WTC11 (cell line): ENCODE results near the gene MLPH. TPM values are rescaled to one million over a fixed set of nuclear protein-coding genes. Genes with fewer than 3 reads are reported as not detected.

Source experiments
- ATAC-seq: fragments of 200-7000 bp; cut with Tn5 transposase; 2 replicates; pipeline ENCODE4 v1.10.0; 2021; ENCODE audit warnings: mild to moderate bottlenecking, moderate library complexity
- CTCF ChIA-PET: fragments of 300-600 bp; sonication (Branson Sonifier 250); formaldehyde crosslinking; loops from one replicate; lab custom pipeline; 2021; ENCODE audit warnings: antibody characterized with exemption; lab: Charles Lee
- POLR2A ChIA-PET: fragments of 350-600 bp; sonication (Branson Sonifier 250); formaldehyde crosslinking; loops from one replicate; lab custom pipeline; 2021; ENCODE audit warnings: antibody characterized with exemption; lab: Charles Lee
- DNase-seq: peaks from one replicate; pipeline ENCODE4 v3.0.0; 2021; ENCODE audit warnings: low spot score
- H3K27ac Mint-ChIP-seq: 2 replicates; pipeline ENCODE4 v1.8.0; 2021; ENCODE audit warnings: mixed read lengths
- H3K27me3 Mint-ChIP-seq: 2 replicates; pipeline ENCODE4 v1.8.0; 2021; ENCODE audit warnings: low read depth, mild to moderate bottlenecking, moderate library complexity, mixed read lengths
- H3K36me3 Mint-ChIP-seq: 2 replicates; pipeline ENCODE4 v1.8.0; 2021; ENCODE audit warnings: mixed read lengths
- H3K4me1 Mint-ChIP-seq: 2 replicates; pipeline ENCODE4 v1.8.0; 2022; ENCODE audit warnings: mixed read lengths
- H3K4me3 Mint-ChIP-seq: 2 replicates; pipeline ENCODE4 v1.8.0; 2021; ENCODE audit warnings: mild to moderate bottlenecking, moderate library complexity, mixed read lengths
- H3K9me3 Mint-ChIP-seq: 2 replicates; pipeline ENCODE4 v1.8.0; 2021; ENCODE audit warnings: mixed read lengths
- CREB1 ChIP-seq: sonication (generic); formaldehyde crosslinking; IDR thresholded peaks from 2 replicates; pipeline ENCODE4 v1.8.0; 2023; ENCODE audit warnings: mild to moderate bottlenecking, missing genetic modification reagents
- FOXJ3 ChIP-seq: sonication (generic); formaldehyde crosslinking; IDR thresholded peaks from 2 replicates; pipeline ENCODE4 v1.9.0; 2021; ENCODE audit warnings: missing genetic modification reagents, mild to moderate bottlenecking, borderline replicate concordance
- GABPB1 ChIP-seq: sonication (generic); formaldehyde crosslinking; IDR thresholded peaks from 2 replicates; pipeline ENCODE4 v1.8.1; 2023; ENCODE audit warnings: mild to moderate bottlenecking, missing genetic modification reagents
- GRHL2 ChIP-seq: fragments of 250-450 bp; sonication (Bioruptor Pico); IDR thresholded peaks from 2 replicates; pipeline ENCODE4 v1.8.0; 2022; ENCODE audit warnings: mild to moderate bottlenecking, moderate library complexity; ENCODE audit not compliant: insufficient replicate concordance, severe bottlenecking
- JAZF1 ChIP-seq: fragments of 250-450 bp; sonication (Bioruptor Pico); IDR thresholded peaks from 2 replicates; pipeline ENCODE4 v1.9.0; 2021; ENCODE audit warnings: moderate library complexity, mild to moderate bottlenecking, inconsistent platforms
- JUN ChIP-seq: sonication (generic); formaldehyde crosslinking; IDR thresholded peaks from 2 replicates; pipeline ENCODE4 v1.8.0; 2023; ENCODE audit warnings: mild to moderate bottlenecking, missing genetic modification reagents
- KAT7 ChIP-seq: sonication (generic); formaldehyde crosslinking; IDR thresholded peaks from 2 replicates; pipeline ENCODE4 v1.8.1; 2023; ENCODE audit warnings: missing genetic modification reagents, mild to moderate bottlenecking, borderline replicate concordance
- MYBL2 ChIP-seq: sonication (generic); formaldehyde crosslinking; IDR thresholded peaks from 2 replicates; pipeline ENCODE4 v1.8.1; 2023; ENCODE audit warnings: mild to moderate bottlenecking, moderate library complexity, missing genetic modification reagents
- NR1H2 ChIP-seq: sonication (generic); formaldehyde crosslinking; IDR thresholded peaks from 2 replicates; pipeline ENCODE4 v1.9.0; 2021; ENCODE audit warnings: mild to moderate bottlenecking, moderate library complexity, missing genetic modification reagents
- NR2C2 ChIP-seq: sonication (generic); formaldehyde crosslinking; IDR thresholded peaks from 2 replicates; pipeline ENCODE4 v1.8.0; 2022; ENCODE audit warnings: mild to moderate bottlenecking, missing genetic modification reagents
- TCF7 ChIP-seq: sonication (generic); formaldehyde crosslinking; IDR thresholded peaks from 2 replicates; pipeline ENCODE4 v1.8.0; 2022; ENCODE audit warnings: mild to moderate bottlenecking, low read depth, missing genetic modification reagents, moderate library complexity
- TP53 ChIP-seq: sonication (generic); formaldehyde crosslinking; IDR thresholded peaks from 2 replicates; pipeline ENCODE4 v1.8.1; 2023; ENCODE audit warnings: mild to moderate bottlenecking, missing genetic modification reagents
- ZBTB21 ChIP-seq: sonication (generic); formaldehyde crosslinking; IDR thresholded peaks from 2 replicates; pipeline ENCODE4 v1.8.1; 2023; ENCODE audit warnings: mild to moderate bottlenecking, missing genetic modification reagents, borderline replicate concordance
- ZNF263 ChIP-seq: sonication (generic); formaldehyde crosslinking; IDR thresholded peaks from 2 replicates; pipeline ENCODE4 v1.8.1; 2022; ENCODE audit warnings: low read depth, mild to moderate bottlenecking, moderate library complexity, missing genetic modification reagents
- ZNF423 ChIP-seq: fragments of 250-450 bp; sonication (Bioruptor Pico); IDR thresholded peaks from 2 replicates; pipeline ENCODE4 v2.1.2; 2022; ENCODE audit warnings: mild to moderate bottlenecking, moderate library complexity
- total RNA-seq: library from RNA; stranded (reverse); gene quantifications from 3 replicates; pipeline ENCODE4 v1.2.3, GENCODE V29; 2021
- TF ChIP-seq, protein P1 (sequence below): fragments of 250-450 bp; sonication (Bioruptor Pico); IDR thresholded peaks from 2 replicates; pipeline ENCODE4 v2.1.2; 2022; ENCODE audit warnings: mild to moderate bottlenecking, moderate library complexity
- TF ChIP-seq, protein P2 (sequence below): sonication (generic); formaldehyde crosslinking; conservative IDR thresholded peaks from 2 replicates; pipeline ENCODE4 v1.8.1; 2023; ENCODE audit warnings: mild to moderate bottlenecking, low read depth, missing genetic modification reagents, moderate library complexity
- TF ChIP-seq, protein P3 (sequence below): fragments of 250-450 bp; sonication (Bioruptor Pico); IDR thresholded peaks from 2 replicates; pipeline ENCODE4 v1.9.0; 2021; ENCODE audit warnings: mild to moderate bottlenecking
- TF ChIP-seq, protein P4 (sequence below): sonication (generic); formaldehyde crosslinking; IDR thresholded peaks from 2 replicates; pipeline ENCODE4 v1.8.1; 2022; ENCODE audit warnings: low read depth, missing genetic modification reagents, borderline replicate concordance
- TF ChIP-seq, protein P5 (sequence below): sonication (generic); formaldehyde crosslinking; IDR thresholded peaks from 2 replicates; pipeline ENCODE4 v1.8.1; 2022; ENCODE audit warnings: mild to moderate bottlenecking, moderate library complexity, missing genetic modification reagents
- TF ChIP-seq, protein P6 (sequence below): sonication (generic); formaldehyde crosslinking; IDR thresholded peaks from 2 replicates; pipeline ENCODE4 v1.8.0; 2022; ENCODE audit warnings: mild to moderate bottlenecking, missing genetic modification reagents
- TF ChIP-seq, protein P7 (sequence below): fragments of 250-450 bp; sonication (Bioruptor Pico); IDR thresholded peaks from 2 replicates; pipeline ENCODE4 v1.9.0; 2021; ENCODE audit warnings: mild to moderate bottlenecking, borderline replicate concordance

MLPH gene
- total RNA-seq, 1 experiment from 2014 or later: 10.3 TPM

DNA sequence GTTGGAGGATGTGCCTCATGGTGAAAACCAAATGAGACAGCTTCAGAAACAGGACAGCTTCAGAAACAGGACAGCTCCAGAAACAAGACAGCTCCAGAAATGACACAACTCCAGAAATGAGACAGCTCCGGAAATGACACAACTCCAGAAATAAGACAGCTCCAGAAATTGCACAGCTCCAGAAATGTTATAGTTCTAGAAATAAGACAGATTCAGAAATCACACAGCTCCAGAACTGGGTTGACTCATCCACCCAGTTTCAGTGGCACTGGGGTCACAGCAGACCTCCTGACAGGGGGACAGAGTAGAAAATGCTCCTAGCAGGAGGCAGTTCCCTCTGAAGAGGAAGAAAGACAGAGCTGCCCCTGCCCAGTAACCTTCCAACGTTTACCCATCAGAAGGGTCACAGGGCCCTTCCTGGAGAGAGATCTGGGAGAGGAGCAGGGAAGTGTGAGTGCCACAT lies 46.2 kb upstream of the MLPH start:
- no peak overlapping the region for H3K4me3 Mint-ChIP-seq
- TF ChIP-seq ZBTB21 (CRISPR knock-in tag) (no peak), FOXJ3 (CRISPR knock-in tag) (no peak), TP53 (CRISPR knock-in tag) (no peak), ZNF423 (CRISPR knock-in tag) (no peak), TCF7 (no peak), ZNF263 (CRISPR knock-in tag) (no peak), CREB1 (CRISPR knock-in tag) (no peak), JAZF1 (CRISPR knock-in tag) (no peak), JUN (CRISPR knock-in tag) (no peak), GABPB1 (CRISPR knock-in tag) (no peak), MYBL2 (CRISPR knock-in tag) (no peak), GRHL2 (CRISPR knock-in tag) (no peak), KAT7 (CRISPR knock-in tag) (no peak)
- TF ChIP-seq, protein P1, sequence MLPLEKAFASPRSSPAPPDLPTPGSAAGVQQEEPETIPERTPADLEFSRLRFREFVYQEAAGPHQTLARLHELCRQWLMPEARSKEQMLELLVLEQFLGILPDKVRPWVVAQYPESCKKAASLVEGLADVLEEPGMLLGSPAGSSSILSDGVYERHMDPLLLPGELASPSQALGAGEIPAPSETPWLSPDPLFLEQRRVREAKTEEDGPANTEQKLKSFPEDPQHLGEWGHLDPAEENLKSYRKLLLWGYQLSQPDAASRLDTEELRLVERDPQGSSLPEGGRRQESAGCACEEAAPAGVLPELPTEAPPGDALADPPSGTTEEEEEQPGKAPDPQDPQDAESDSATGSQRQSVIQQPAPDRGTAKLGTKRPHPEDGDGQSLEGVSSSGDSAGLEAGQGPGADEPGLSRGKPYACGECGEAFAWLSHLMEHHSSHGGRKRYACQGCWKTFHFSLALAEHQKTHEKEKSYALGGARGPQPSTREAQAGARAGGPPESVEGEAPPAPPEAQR (CRISPR knock-in tag): no peak
- TF ChIP-seq, protein P2, sequence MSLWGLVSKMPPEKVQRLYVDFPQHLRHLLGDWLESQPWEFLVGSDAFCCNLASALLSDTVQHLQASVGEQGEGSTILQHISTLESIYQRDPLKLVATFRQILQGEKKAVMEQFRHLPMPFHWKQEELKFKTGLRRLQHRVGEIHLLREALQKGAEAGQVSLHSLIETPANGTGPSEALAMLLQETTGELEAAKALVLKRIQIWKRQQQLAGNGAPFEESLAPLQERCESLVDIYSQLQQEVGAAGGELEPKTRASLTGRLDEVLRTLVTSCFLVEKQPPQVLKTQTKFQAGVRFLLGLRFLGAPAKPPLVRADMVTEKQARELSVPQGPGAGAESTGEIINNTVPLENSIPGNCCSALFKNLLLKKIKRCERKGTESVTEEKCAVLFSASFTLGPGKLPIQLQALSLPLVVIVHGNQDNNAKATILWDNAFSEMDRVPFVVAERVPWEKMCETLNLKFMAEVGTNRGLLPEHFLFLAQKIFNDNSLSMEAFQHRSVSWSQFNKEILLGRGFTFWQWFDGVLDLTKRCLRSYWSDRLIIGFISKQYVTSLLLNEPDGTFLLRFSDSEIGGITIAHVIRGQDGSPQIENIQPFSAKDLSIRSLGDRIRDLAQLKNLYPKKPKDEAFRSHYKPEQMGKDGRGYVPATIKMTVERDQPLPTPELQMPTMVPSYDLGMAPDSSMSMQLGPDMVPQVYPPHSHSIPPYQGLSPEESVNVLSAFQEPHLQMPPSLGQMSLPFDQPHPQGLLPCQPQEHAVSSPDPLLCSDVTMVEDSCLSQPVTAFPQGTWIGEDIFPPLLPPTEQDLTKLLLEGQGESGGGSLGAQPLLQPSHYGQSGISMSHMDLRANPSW (CRISPR knock-in tag): no peak
- TF ChIP-seq, protein P3, sequence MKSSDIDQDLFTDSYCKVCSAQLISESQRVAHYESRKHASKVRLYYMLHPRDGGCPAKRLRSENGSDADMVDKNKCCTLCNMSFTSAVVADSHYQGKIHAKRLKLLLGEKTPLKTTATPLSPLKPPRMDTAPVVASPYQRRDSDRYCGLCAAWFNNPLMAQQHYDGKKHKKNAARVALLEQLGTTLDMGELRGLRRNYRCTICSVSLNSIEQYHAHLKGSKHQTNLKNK (CRISPR knock-in tag): no peak
- TF ChIP-seq, protein P4, sequence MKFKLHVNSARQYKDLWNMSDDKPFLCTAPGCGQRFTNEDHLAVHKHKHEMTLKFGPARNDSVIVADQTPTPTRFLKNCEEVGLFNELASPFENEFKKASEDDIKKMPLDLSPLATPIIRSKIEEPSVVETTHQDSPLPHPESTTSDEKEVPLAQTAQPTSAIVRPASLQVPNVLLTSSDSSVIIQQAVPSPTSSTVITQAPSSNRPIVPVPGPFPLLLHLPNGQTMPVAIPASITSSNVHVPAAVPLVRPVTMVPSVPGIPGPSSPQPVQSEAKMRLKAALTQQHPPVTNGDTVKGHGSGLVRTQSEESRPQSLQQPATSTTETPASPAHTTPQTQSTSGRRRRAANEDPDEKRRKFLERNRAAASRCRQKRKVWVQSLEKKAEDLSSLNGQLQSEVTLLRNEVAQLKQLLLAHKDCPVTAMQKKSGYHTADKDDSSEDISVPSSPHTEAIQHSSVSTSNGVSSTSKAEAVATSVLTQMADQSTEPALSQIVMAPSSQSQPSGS (CRISPR knock-in tag): no peak
- TF ChIP-seq, protein P5, sequence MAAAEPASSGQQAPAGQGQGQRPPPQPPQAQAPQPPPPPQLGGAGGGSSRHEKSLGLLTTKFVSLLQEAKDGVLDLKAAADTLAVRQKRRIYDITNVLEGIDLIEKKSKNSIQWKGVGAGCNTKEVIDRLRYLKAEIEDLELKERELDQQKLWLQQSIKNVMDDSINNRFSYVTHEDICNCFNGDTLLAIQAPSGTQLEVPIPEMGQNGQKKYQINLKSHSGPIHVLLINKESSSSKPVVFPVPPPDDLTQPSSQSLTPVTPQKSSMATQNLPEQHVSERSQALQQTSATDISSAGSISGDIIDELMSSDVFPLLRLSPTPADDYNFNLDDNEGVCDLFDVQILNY (CRISPR knock-in tag): no peak
- TF ChIP-seq, all 79 proteins: peak for 0
- H3K9me3 Mint-ChIP-seq: peaks cover 7% of the 10 kb centered on the region
- peaks cover 21% of the 10 kb centered on the region for H3K4me1 Mint-ChIP-seq
- ChIA-PET POLR2A (no interaction called here), CTCF (interaction anchor here (3.7 to 4.0 kb wide), 2 partner anchors 11 to 19 kb away, joined by 21 to 22 read pairs; no protein-coding TSS in a partner anchor)
- H3K36me3 Mint-ChIP-seq: peaks cover 8% of the 10 kb centered on the region
- DNase-seq (no peak), ATAC-seq (no peak)
- no peak overlapping the region for H3K27ac Mint-ChIP-seq
- peaks cover 5% of the 10 kb centered on the region; the same call in 1 of the 2 replicates for H3K27me3 Mint-ChIP-seq

DNA sequence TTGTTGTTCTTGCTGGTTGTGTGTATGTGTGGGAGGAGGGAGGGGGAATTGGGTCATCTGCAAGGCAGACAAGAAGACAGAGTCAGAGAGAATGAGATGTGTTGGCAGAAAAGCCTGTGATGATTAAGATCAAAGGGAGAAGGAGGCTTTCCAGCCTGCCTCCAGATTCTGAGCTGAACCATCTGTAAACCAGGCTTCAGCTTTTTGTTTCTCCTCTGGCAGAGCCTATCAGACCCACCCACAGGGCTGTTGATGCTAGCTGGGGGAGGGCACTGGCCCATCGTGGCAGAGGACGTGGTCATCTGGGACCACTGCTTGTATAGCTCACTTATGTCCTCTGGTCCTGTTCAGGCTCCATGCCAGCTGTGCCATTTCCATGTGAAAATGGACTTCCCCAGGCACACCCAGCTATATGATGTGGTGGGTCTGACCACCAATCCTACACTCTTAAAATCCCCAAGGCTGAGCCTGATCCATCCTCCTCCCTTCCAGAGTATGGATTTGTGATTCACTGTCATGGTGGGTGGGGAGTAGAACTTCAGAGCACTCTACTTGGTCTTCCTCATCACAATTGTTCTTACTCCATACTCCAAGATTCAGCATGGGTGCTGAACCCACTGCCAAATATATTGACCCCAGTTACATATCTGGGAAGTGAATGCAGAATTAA lies 45.3 kb upstream of the MLPH start:
- CTCF ChIA-PET: interaction anchor here (1.4 to 4.0 kb wide), 3 partner anchors 10 to 130 kb away, joined by 4 to 22 read pairs (median 21); no protein-coding TSS in a partner anchor
- Mint-ChIP-seq H3K27me3 (peaks cover 6% of the 10 kb centered on the region), H3K27ac (no peak overlapping the region), H3K9me3 (peaks cover 7% of the 10 kb centered on the region), H3K4me1 (peaks cover 17% of the 10 kb centered on the region), H3K36me3 (peaks cover 8% of the 10 kb centered on the region), H3K4me3 (no peak overlapping the region)
- POLR2A ChIA-PET: interaction anchor here (1.0 kb wide), 1 partner anchor 35 kb away, joined by 11 read pairs; no protein-coding TSS in a partner anchor
- ATAC-seq (no peak), DNase-seq (no peak)
- no peak for TF ChIP-seq KAT7 (CRISPR knock-in tag)
- TF ChIP-seq, protein P6, sequence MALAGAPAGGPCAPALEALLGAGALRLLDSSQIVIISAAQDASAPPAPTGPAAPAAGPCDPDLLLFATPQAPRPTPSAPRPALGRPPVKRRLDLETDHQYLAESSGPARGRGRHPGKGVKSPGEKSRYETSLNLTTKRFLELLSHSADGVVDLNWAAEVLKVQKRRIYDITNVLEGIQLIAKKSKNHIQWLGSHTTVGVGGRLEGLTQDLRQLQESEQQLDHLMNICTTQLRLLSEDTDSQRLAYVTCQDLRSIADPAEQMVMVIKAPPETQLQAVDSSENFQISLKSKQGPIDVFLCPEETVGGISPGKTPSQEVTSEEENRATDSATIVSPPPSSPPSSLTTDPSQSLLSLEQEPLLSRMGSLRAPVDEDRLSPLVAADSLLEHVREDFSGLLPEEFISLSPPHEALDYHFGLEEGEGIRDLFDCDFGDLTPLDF (CRISPR knock-in tag): no peak
- TF ChIP-seq NR2C2 (CRISPR knock-in tag): no peak
- TF ChIP-seq, protein P7, sequence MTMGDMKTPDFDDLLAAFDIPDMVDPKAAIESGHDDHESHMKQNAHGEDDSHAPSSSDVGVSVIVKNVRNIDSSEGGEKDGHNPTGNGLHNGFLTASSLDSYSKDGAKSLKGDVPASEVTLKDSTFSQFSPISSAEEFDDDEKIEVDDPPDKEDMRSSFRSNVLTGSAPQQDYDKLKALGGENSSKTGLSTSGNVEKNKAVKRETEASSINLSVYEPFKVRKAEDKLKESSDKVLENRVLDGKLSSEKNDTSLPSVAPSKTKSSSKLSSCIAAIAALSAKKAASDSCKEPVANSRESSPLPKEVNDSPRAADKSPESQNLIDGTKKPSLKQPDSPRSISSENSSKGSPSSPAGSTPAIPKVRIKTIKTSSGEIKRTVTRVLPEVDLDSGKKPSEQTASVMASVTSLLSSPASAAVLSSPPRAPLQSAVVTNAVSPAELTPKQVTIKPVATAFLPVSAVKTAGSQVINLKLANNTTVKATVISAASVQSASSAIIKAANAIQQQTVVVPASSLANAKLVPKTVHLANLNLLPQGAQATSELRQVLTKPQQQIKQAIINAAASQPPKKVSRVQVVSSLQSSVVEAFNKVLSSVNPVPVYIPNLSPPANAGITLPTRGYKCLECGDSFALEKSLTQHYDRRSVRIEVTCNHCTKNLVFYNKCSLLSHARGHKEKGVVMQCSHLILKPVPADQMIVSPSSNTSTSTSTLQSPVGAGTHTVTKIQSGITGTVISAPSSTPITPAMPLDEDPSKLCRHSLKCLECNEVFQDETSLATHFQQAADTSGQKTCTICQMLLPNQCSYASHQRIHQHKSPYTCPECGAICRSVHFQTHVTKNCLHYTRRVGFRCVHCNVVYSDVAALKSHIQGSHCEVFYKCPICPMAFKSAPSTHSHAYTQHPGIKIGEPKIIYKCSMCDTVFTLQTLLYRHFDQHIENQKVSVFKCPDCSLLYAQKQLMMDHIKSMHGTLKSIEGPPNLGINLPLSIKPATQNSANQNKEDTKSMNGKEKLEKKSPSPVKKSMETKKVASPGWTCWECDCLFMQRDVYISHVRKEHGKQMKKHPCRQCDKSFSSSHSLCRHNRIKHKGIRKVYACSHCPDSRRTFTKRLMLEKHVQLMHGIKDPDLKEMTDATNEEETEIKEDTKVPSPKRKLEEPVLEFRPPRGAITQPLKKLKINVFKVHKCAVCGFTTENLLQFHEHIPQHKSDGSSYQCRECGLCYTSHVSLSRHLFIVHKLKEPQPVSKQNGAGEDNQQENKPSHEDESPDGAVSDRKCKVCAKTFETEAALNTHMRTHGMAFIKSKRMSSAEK (CRISPR knock-in tag): no peak
- no peak for TF ChIP-seq JAZF1 (CRISPR knock-in tag)
- TF ChIP-seq NR1H2: no peak
